Ascending aorta (tissue), 2 donors: Measurements from ENCODE around the gene BBOX1. TPM values are rescaled to one million over a fixed set of nuclear protein-coding genes. Genes with fewer than 3 reads are reported as not detected.

Experiments
- DNase-seq, 2 donors: peaks; one replicate each; pipeline ENCODE4 v3.0.0-alpha.2; 2019; ENCODE audit warnings: low spot score in 2 of 2
- H3K27ac ChIP-seq, 2 donors: fragments of 200-600 bp; sonication (generic); one replicate each; pipeline ENCODE4 v1.5.1; 2016 to 2017; ENCODE audit warnings: mild to moderate bottlenecking in 1 of 2
- H3K27me3 ChIP-seq: fragments of 200-600 bp; sonication (generic); one replicate; pipeline ENCODE4 v1.5.1; 2017
- H3K36me3 ChIP-seq, 2 donors: fragments of 200-600 bp; sonication (generic); one replicate each; pipeline ENCODE4 v1.5.1; 2016
- H3K4me1 ChIP-seq, 2 donors: fragments of 200-600 bp; sonication (generic); one replicate each; pipeline ENCODE4 v1.5.1; 2016 to 2017; ENCODE audit warnings: mild to moderate bottlenecking in 1 of 2
- H3K4me3 ChIP-seq, 2 donors: fragments of 200-600 bp; sonication (generic); one replicate each; pipeline ENCODE4 v1.5.1; 2016 to 2017; ENCODE audit warnings: mild to moderate bottlenecking in 1 of 2
- H3K9me3 ChIP-seq, 2 donors: fragments of 200-600 bp; sonication (generic); one replicate each; pipeline ENCODE4 v1.5.1; 2016
- CTCF ChIP-seq, 3 experiments: fragments of 200-600 bp in 2 of 3; fragments of 450-650 bp in 1 of 3; sonication (generic) in 2 of 3; IDR thresholded peaks; one replicate each; pipeline ENCODE4 v1.5.1; 2016 to 2019; ENCODE audit warnings: antibody characterized with exemption in 3 of 3, mild to moderate bottlenecking in 1 of 3, moderate library complexity in 1 of 3
- intact Hi-C: fragments of 100-400 bp; cut with DNase I; formaldehyde crosslinking; loops from one replicate; pipeline ENCODE4 v1.15.1; 2023
- total RNA-seq: library from RNA; depleted of rRNA; stranded (reverse); fragments of >200 nt; gene quantifications from one replicate; pipeline ENCODE4 v1.1.0, GENCODE V29; 2016

Gene BBOX1
- total RNA-seq, 1 donor from 2014 or later = not detected

DNA sequence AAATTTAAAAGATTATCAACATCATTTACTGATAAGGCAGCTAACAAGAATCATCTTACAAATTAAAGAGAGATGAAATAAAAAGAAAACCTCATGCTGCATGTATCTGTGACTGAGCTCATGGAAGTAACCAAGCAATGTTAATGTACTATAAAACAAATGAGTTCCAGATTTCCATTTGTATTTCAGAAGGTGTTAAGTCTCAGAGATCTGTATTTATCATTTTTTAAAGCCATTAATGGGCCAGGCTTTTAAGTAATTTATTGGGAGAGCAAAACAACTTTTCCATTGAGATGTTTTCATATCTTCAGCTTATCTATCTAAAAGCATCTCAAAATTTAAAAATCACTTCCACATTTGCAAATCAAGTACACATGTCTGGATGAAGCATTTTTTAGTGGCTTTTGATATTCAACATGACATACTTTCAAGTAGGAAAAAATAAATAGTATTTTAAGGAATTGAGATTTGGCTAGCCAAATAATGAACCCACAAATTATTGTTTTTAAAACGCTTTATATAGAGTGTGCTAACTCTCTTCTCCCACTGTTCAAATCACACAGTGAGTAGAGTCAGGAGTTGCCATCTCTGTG lies 17.9 kb upstream of the BBOX1 start:
- DNase-seq = no peak
- Histone ChIP-seq H3K4me3 (no peak overlapping the region), H3K36me3 (no peaks in the 10 kb centered on the region), H3K27me3 (no peaks in the 10 kb centered on the region), H3K4me1 (peaks cover 0 to 15% of the 10 kb centered on the region in 2 donors), H3K27ac (no peak overlapping the region), H3K9me3 (no peaks in the 10 kb centered on the region)
- no peak for TF ChIP-seq CTCF (IDR thresholded peaks at IDR 0.05)
- intact Hi-C loops = no loop called here

DNA sequence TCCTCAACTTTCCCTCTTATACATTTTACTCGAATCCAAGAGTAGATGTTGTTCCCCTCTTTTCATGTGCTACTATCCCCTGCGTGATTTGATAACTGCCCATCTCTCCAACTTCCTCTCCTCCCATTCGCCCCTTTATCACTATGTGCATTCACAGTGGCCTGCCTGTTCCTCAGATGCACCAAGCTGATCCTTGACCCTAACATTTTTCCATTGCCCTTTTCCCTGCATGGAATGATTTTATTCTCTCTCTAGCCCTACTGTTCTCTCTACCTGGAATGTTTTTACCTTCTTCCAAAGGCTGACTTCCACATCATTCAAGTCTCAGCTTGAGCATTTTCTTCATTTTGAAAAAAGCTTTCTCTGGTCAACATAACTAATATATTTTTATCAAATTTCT lies 15.8 kb upstream of the BBOX1 start:
- Histone ChIP-seq H3K27me3 (no peaks in the 10 kb centered on the region), H3K4me3 (no peak overlapping the region), H3K36me3 (no peaks in the 10 kb centered on the region), H3K27ac (no peak overlapping the region), H3K4me1 (peaks cover 0 to 15% of the 10 kb centered on the region in 2 donors), H3K9me3 (no peaks in the 10 kb centered on the region)
- DNase-seq = no peak
- intact Hi-C loops = no loop called here
- no peak for TF ChIP-seq CTCF (IDR thresholded peaks at IDR 0.05)

GRCh38 chr11:27025312-27025955 lies 15.2 kb upstream of the BBOX1 start:
- Histone ChIP-seq H3K9me3 (no peaks in the 10 kb centered on the region), H3K4me3 (no peak overlapping the region), H3K36me3 (no peaks in the 10 kb centered on the region), H3K27me3 (no peaks in the 10 kb centered on the region), H3K4me1 (peaks cover 0 to 18% of the 10 kb centered on the region in 2 donors), H3K27ac (no peak overlapping the region)
- intact Hi-C loops = no loop called here
- no peak for TF ChIP-seq CTCF (IDR thresholded peaks at IDR 0.05)
- no peak for DNase-seq

DNA sequence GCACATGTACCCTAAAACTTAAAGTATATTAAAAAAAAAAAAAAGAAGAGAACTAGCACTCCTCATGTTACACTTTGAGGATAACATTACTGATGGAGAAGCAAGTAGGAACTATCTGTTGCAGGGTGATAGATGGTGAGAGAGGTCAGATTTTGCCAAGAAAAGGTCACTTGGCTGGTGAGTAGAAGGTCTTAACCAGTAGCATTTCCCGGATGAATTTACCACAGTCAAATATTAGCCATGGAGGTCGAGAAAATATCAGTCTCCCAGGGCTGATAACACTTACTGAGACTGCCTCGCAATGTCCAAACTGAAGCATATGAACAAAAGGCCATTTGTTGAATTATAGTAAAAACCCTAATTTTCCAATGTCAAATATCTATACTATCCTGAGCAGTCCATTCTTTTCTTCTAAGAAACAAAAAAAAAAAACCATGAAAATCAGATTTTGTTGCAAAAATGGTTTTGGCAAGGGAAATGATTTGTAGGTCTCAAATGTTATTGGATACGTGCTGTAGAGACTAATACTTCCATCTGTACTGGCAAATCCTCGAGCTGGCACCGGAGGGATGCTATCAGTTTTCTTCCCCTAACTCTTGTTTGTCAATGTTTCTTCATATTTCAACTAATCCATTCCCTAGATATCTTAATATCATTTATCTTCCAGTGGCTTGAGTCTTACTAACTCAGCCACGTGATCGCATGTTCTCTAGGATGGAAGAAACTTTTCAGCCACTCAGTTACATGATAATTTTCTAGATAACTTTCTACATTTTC lies 14.5 kb upstream of the BBOX1 start:
- Histone ChIP-seq H3K27ac (no peak overlapping the region), H3K36me3 (no peaks in the 10 kb centered on the region), H3K27me3 (no peaks in the 10 kb centered on the region), H3K4me1 (peaks cover 0 to 15% of the 10 kb centered on the region in 2 donors), H3K4me3 (no peak overlapping the region), H3K9me3 (no peaks in the 10 kb centered on the region)
- no peak for TF ChIP-seq CTCF (IDR thresholded peaks at IDR 0.05)
- no peak for DNase-seq
- intact Hi-C loops = no loop called here

DNA sequence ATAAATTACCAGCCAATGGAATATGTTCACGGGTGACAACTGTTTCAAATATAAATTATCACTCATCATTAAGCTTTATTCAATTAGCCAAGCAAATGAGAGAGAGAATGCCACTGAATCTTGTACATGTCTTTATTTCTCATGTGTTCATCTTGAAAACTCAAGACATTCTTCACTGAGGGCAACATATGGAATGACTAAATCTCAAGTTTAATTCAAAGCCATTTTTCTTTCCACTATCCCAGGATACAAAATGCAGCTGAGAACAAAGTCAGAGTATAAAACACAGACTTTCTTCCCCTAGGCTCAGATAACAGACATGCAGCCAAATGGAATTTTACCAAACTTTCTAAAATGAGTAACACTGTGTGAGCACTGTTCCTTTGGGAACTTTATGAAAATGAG lies 12.1 kb upstream of the BBOX1 start:
- no peaks in the 10 kb centered on the region for H3K9me3 ChIP-seq

More for the DNA sequence above, 12.1 kb upstream of the BBOX1 start:
- Histone ChIP-seq H3K27me3 (no peaks in the 10 kb centered on the region), H3K4me1 (peaks cover 0 to 14% of the 10 kb centered on the region in 2 donors), H3K4me3 (no peak overlapping the region), H3K36me3 (no peaks in the 10 kb centered on the region), H3K27ac (peak overlapping the region; percentile 43 to 75)
- intact Hi-C loops = no loop called here
- no peak for TF ChIP-seq CTCF (IDR thresholded peaks at IDR 0.05)
- no peak for DNase-seq
